HCT116 (cell line): ENCODE measurements around the gene RELL1. TPM values are rescaled to one million over a fixed set of nuclear protein-coding genes. Genes with fewer than 3 reads are reported as not detected.

Experiments used
- ATAC-seq: fragments of 200-7000 bp; cut with Tn5 transposase; 2 replicates; pipeline ENCODE4 v1.9.1; 2020; ENCODE audit warnings: mild to moderate bottlenecking, moderate library complexity
- BruUV-seq: library from RNA; stranded (reverse); fragments of 400-500 nt; replicated peaks from 2 replicates; lab custom pipeline; 2021; lab: Mats Ljungman, UMichigan
- CTCF ChIA-PET: fragments of 300-600 bp; sonication (Branson Sonifier 250); formaldehyde crosslinking; loops from one replicate; lab custom pipeline; 2021; ENCODE audit warnings: antibody characterized with exemption; lab: Charles Lee
- POLR2A ChIA-PET: fragments of 300-600, 350-600 bp; sonication (Branson Sonifier 250); formaldehyde crosslinking; loops from one replicate; lab custom pipeline; 2021; ENCODE audit warnings: antibody characterized with exemption; lab: Charles Lee
- RAD21 ChIA-PET, 2 experiments: fragments of 300-600 bp; sonication (Branson Sonifier 250); formaldehyde crosslinking; loops; one replicate each; lab custom pipeline; 2023; ENCODE audit warnings: low total read pairs in 2 of 2; ENCODE audit not compliant: uncharacterized antibody in 2 of 2, unreplicated experiment in 2 of 2, low non-redundant PET in 1 of 2; lab: Charles Lee
- DNase-seq: peaks from one replicate; pipeline ENCODE4 v3.0.0-alpha.2; 2010; ENCODE audit warnings: low read depth, low spot score
- H2AFZ ChIP-seq: fragments of 200-600 bp; shearing (Covaris generic), sonication (generic); 2 replicates; pipeline ENCODE4 v1.6.1; 2017; ENCODE audit warnings: low read depth, mixed run types, mixed read lengths, antibody characterized with exemption, low read length; ENCODE audit not compliant: poor library complexity, severe bottlenecking
- H3K27ac ChIP-seq: 2 replicates; pipeline ENCODE4 v1.5.1; 2012; ENCODE audit warnings: low read depth, low read length
- H3K27me3 ChIP-seq: fragments of 200-600 bp; sonication (generic); 2 replicates; pipeline ENCODE4 v1.6.1; 2016; ENCODE audit warnings: mixed run types, low read length, mixed read lengths; ENCODE audit not compliant: insufficient read depth
- H3K36me3 ChIP-seq, 2 experiments: fragments of 200-500 bp in 1 of 2; fragments of 200-600 bp in 1 of 2; sonication (Bioruptor generic) in 1 of 2; sonication (generic) in 1 of 2; 2 replicates each; pipeline versions ENCODE4 v1.5.1 to v1.6.1; 2014 to 2016; ENCODE audit warnings: low read length in 2 of 2, inconsistent platforms in 1 of 2, mixed read lengths in 1 of 2, mixed run types in 1 of 2; ENCODE audit not compliant: insufficient read depth in 2 of 2, control insufficient read depth in 1 of 2
- H3K4me1 ChIP-seq, 2 experiments: fragments of 200-600 bp in 1 of 2; sonication (generic) in 1 of 2; 2 replicates each; pipeline versions ENCODE4 v1.5.1 to v1.6.1; 2012 to 2017; ENCODE audit warnings: low read length in 2 of 2, inconsistent platforms in 1 of 2, mild to moderate bottlenecking in 1 of 2, mixed read lengths in 1 of 2, mixed run types in 1 of 2, moderate library complexity in 1 of 2; ENCODE audit not compliant: insufficient read depth in 2 of 2, control insufficient read depth in 1 of 2
- H3K4me2 ChIP-seq: fragments of 200-600 bp; sonication (generic); 2 replicates; pipeline ENCODE4 v1.6.1; 2017; ENCODE audit warnings: mixed run types, low read length, mixed read lengths
- H3K4me3 ChIP-seq, 2 experiments: fragments of 200-600 bp in 1 of 2; sonication (generic) in 1 of 2; replicated peaks in 1 of 2; 2 replicates each; pipeline ENCODE4 v1.5.1; 2011 to 2016; ENCODE audit warnings: low read length in 2 of 2, control low read depth in 1 of 2, low read depth in 1 of 2, mild to moderate bottlenecking in 1 of 2, mixed read lengths in 1 of 2, mixed run types in 1 of 2
- H3K79me2 ChIP-seq: fragments of 200-600 bp; sonication (generic); 2 replicates; pipeline ENCODE4 v1.6.1; 2017; ENCODE audit warnings: mild to moderate bottlenecking, mixed run types, low read length, moderate library complexity, mixed read lengths; ENCODE audit not compliant: insufficient read depth
- H3K9ac ChIP-seq: fragments of 200-600 bp; sonication (generic); 2 replicates; pipeline ENCODE4 v1.6.1; 2016; ENCODE audit warnings: low read length, mixed read lengths
- H3K9me2 ChIP-seq: fragments of 200-600 bp; sonication (generic), shearing (Covaris generic); 2 replicates; pipeline ENCODE4 v1.6.1; 2017; ENCODE audit warnings: mixed run types, mild to moderate bottlenecking, moderate library complexity; ENCODE audit not compliant: insufficient read depth
- H3K9me3 ChIP-seq, 2 experiments: fragments of 200-500 bp in 1 of 2; fragments of 200-600 bp in 1 of 2; sonication (Bioruptor generic) in 1 of 2; sonication (generic) in 1 of 2; 2 replicates each; pipeline ENCODE4 v1.6.1; 2014 to 2017; ENCODE audit warnings: low read length in 2 of 2, mixed read lengths in 2 of 2, inconsistent platforms in 1 of 2, low read depth in 1 of 2, mild to moderate bottlenecking in 1 of 2, mixed run types in 1 of 2, moderate library complexity in 1 of 2; ENCODE audit not compliant: control insufficient read depth in 1 of 2, insufficient read depth in 1 of 2
- H4K20me1 ChIP-seq: fragments of 200-600 bp; sonication (generic), shearing (Covaris generic); 2 replicates; pipeline ENCODE4 v1.6.1; 2017; ENCODE audit warnings: mixed run types, mild to moderate bottlenecking, moderate library complexity; ENCODE audit not compliant: insufficient read depth
- CBX3 ChIP-seq: IDR thresholded peaks from 2 replicates; pipeline ENCODE4 v1.6.1; 2012; ENCODE audit warnings: low read depth
- EGR1 ChIP-seq: IDR thresholded peaks from 2 replicates; pipeline ENCODE4 v1.6.1; 2012; ENCODE audit warnings: low read depth
- EZH2phosphoT487 ChIP-seq: fragments of 200-600 bp; IDR thresholded peaks from 2 replicates; pipeline ENCODE4 v1.6.1; 2018; ENCODE audit warnings: antibody characterized with exemption, borderline replicate concordance
- FOSL1 ChIP-seq: IDR thresholded peaks from 2 replicates; pipeline ENCODE4 v1.6.1; 2012; ENCODE audit warnings: low read depth
- JUND ChIP-seq: IDR thresholded peaks from 2 replicates; pipeline ENCODE4 v1.6.1; 2012
- POLR2A ChIP-seq: IDR thresholded peaks from 2 replicates; pipeline ENCODE4 v1.7.0; 2011; ENCODE audit warnings: borderline replicate concordance; ENCODE audit not compliant: insufficient read depth, insufficient read length; ENCODE audit errors: extremely low read depth
- SP1 ChIP-seq: IDR thresholded peaks from 2 replicates; pipeline ENCODE4 v1.6.1; 2012; ENCODE audit warnings: low read depth
- SRF ChIP-seq: IDR thresholded peaks from 2 replicates; pipeline ENCODE4 v1.6.1; 2012; ENCODE audit warnings: low read depth
- YY1 ChIP-seq: IDR thresholded peaks from 2 replicates; pipeline ENCODE4 v1.6.1; 2011; ENCODE audit warnings: low read length, low read depth, moderate library complexity, mild to moderate bottlenecking; ENCODE audit not compliant: insufficient replicate concordance; ENCODE audit errors: extremely low read depth
- intact Hi-C: fragments of 100-400 bp; cut with micrococcal nuclease; formaldehyde crosslinking; loops from 2 replicates; pipeline ENCODE4 v1.10.0; 2022
- total RNA-seq: library from RNA; stranded (reverse); gene quantifications from one replicate; pipeline ENCODE4 v1.2.1, GENCODE V29; 2021; ENCODE audit not compliant: unreplicated experiment
- TF ChIP-seq, protein P1 (sequence below): IDR thresholded peaks from 2 replicates; pipeline ENCODE4 v1.6.1; 2011; ENCODE audit warnings: mild to moderate bottlenecking, low read length, moderate library complexity; ENCODE audit not compliant: insufficient replicate concordance; ENCODE audit errors: extremely low read depth
- TF ChIP-seq, protein P2 (sequence below): IDR thresholded peaks from 2 replicates; pipeline ENCODE4 v1.6.1; 2012
- TF ChIP-seq, protein P3 (sequence below), 3 experiments: fragments of 200-600 bp in 1 of 3; sonication (generic) in 1 of 3; IDR thresholded peaks in 2 of 3; conservative IDR thresholded peaks in 1 of 3; 2 replicates each; pipeline ENCODE4 v1.5.1; 2012 to 2017; ENCODE audit warnings: low read depth in 2 of 3, low read length in 2 of 3, antibody characterized with exemption in 1 of 3, borderline replicate concordance in 1 of 3, control low read depth in 1 of 3, mild to moderate bottlenecking in 1 of 3, mixed read lengths in 1 of 3, mixed run types in 1 of 3, moderate library complexity in 1 of 3; ENCODE audit not compliant: insufficient read depth in 1 of 3

Gene RELL1
- total RNA-seq, 1 experiment from 2014 or later = 30.2 TPM

DNA sequence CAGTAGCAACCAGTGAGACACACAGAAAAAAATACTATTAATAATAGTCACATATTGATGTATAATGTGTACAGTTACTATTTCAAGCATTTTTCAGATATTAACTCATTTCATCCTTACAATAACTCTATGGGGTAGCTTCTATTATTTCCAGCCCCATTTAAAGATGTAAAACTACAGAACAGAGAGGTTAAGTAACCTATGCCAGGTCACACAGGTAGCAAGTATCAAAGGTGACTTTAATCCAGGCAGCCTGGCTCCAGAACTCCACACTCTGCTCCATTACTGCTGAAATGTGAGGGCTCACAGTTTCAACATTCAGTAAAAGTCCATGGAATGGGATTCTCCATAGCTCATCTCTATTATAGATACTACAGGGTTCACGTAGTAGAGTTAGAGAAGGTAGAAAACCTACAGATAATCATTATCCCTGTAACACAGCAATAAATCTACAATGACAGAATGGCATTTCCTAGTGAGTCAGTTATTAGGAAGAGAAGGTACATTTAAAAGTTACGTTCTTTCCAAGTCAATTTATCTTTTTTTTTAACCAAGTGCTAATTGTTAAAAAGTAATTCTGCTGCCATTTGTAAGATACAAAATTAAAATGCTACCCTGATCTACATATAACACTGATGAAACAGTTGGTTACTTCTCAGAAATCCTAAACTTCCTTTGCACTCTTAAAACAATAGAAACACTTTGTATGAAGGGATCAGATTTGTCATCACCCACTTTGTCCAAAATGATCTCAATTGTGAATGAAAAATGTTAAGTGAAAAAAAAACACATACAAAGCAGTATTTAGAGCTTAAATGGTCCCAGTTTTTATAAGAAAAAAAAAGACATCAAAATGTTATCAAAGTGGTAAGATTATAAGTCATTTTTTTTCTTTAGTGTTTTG is 18.7 kb downstream of the RELL1 start:
- no peak for DNase-seq
- H3K79me2 ChIP-seq = peaks cover 42% of the 10 kb centered on the region
- no peaks in the 10 kb centered on the region for H3K9me3 ChIP-seq
- no TSS peak for BruUV-seq
- H3K4me3 ChIP-seq = peak overlapping the region in 1 of 2 experiments; percentile 16; a peak in 1 of 4 replicates
- RAD21 ChIA-PET = interaction anchor here in 1 of 2 experiments (1.1 to 1.3 kb wide), 2 partner anchors 13 to 64 kb away, joined by 4 to 6 read pairs; no protein-coding TSS in a partner anchor
- POLR2A ChIA-PET = interaction anchor here (0.7 to 1.0 kb wide), 3 partner anchors 19 to 134 kb away, joined by 3 to 7 read pairs (median 4); partner anchors contain the start of gene RELL1
- TF ChIP-seq FOSL1 = peak; percentile 29; the same call in 1 of the 2 replicates
- peak; percentile 13; the same call in 1 of the 2 replicates for TF ChIP-seq CBX3
- no peak for TF ChIP-seq SP1
- peak; percentile 23; the same call in 1 of the 2 replicates for TF ChIP-seq JUND
- no peaks in the 10 kb centered on the region for H3K36me3 ChIP-seq
- peak overlapping the region; percentile 49 for H3K9ac ChIP-seq
- no peaks in the 10 kb centered on the region for H3K9me2 ChIP-seq
- H3K27me3 ChIP-seq = no peaks in the 10 kb centered on the region
- H2AFZ ChIP-seq = no peak overlapping the region
- peak overlapping the region; percentile 74 for H3K27ac ChIP-seq
- intact Hi-C loops = loop anchor here (2.0 to 5.0 kb wide), 2 partner anchors 17 to 65 kb away; no protein-coding TSS in a partner anchor
- no peaks in the 10 kb centered on the region for H4K20me1 ChIP-seq
- peaks cover 38 to 66% of the 10 kb centered on the region in 2 experiments for H3K4me1 ChIP-seq
- ATAC-seq = peak; percentile 16; the same call in 1 of the 2 replicates
- CTCF ChIA-PET = interaction anchor here (0.7 to 1.4 kb wide), 3 partner anchors 64 to 372 kb away, joined by 3 to 10 read pairs (median 4); no protein-coding TSS in a partner anchor
- peak overlapping the region; percentile 61 for H3K4me2 ChIP-seq

DNA sequence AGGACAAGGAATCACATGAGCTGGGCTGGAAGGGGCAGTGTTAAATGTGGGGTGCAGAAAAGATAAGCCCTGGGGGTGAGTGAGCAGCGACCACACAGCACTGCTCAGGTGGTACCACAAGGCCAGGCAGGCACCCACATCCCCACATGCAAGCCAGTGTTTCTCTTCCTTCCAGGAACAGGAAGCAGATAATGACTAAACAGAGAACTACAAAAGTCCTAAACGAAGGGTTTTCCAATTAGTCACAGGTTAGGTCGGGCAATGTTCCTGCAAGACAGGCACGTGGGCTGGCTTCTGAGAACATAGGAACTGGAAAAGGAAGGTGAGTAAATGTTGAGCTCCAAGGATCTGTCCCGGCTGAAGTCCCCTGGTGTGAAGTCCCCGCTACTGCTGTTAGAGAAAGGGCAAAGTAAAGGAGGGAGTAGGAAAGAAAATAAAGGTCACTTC is 19.5 kb downstream of the RELL1 start:
- CTCF ChIA-PET = interaction anchor here (0.9 to 1.4 kb wide), 2 partner anchors 63 to 135 kb away, joined by 4 to 10 read pairs; no protein-coding TSS in a partner anchor
- Histone ChIP-seq H3K27me3 (no peaks in the 10 kb centered on the region), H3K4me1 (peaks cover 44 to 74% of the 10 kb centered on the region in 2 experiments), H3K4me3 (peak overlapping the region in 1 of 2 experiments; percentile 16; a peak in 2 of 4 replicates), H4K20me1 (no peaks in the 10 kb centered on the region), H3K79me2 (peaks cover 38% of the 10 kb centered on the region), H2AFZ (no peak overlapping the region), H3K27ac (peak overlapping the region; percentile 74), H3K9ac (peak overlapping the region; percentile 49), H3K4me2 (peak overlapping the region; percentile 61), H3K9me3 (no peaks in the 10 kb centered on the region), H3K36me3 (no peaks in the 10 kb centered on the region), H3K9me2 (no peaks in the 10 kb centered on the region)
- peak; percentile 93 for ATAC-seq
- RAD21 ChIA-PET = interaction anchor here in 1 of 2 experiments (1.1 to 1.3 kb wide), 2 partner anchors 13 to 63 kb away, joined by 4 to 6 read pairs; no protein-coding TSS in a partner anchor
- no TSS peak for BruUV-seq
- POLR2A ChIA-PET = interaction anchor here (0.7 to 1.2 kb wide), 4 partner anchors 16 to 135 kb away, joined by 3 to 7 read pairs (median 4); partner anchors contain the start of gene RELL1
- peak; percentile 96 for DNase-seq
- intact Hi-C loops = loop anchor here (1.0 to 5.0 kb wide), 3 partner anchors 18 to 64 kb away; no protein-coding TSS in a partner anchor
- TF ChIP-seq SRF = peak; percentile 77
- no peak for TF ChIP-seq POLR2A
- TF ChIP-seq YY1 = peak; percentile 68
- TF ChIP-seq JUND = peak; percentile 93
- TF ChIP-seq, protein P1, sequence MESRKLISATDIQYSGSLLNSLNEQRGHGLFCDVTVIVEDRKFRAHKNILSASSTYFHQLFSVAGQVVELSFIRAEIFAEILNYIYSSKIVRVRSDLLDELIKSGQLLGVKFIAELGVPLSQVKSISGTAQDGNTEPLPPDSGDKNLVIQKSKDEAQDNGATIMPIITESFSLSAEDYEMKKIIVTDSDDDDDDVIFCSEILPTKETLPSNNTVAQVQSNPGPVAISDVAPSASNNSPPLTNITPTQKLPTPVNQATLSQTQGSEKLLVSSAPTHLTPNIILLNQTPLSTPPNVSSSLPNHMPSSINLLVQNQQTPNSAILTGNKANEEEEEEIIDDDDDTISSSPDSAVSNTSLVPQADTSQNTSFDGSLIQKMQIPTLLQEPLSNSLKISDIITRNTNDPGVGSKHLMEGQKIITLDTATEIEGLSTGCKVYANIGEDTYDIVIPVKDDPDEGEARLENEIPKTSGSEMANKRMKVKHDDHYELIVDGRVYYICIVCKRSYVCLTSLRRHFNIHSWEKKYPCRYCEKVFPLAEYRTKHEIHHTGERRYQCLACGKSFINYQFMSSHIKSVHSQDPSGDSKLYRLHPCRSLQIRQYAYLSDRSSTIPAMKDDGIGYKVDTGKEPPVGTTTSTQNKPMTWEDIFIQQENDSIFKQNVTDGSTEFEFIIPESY = peak; percentile 36
- TF ChIP-seq, protein P2, sequence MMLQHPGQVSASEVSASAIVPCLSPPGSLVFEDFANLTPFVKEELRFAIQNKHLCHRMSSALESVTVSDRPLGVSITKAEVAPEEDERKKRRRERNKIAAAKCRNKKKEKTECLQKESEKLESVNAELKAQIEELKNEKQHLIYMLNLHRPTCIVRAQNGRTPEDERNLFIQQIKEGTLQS = no peak
- peak; percentile 43; the same call in 1 of the 2 replicates for TF ChIP-seq EGR1
- TF ChIP-seq SP1 = peak; percentile 94
- no peak for TF ChIP-seq EZH2phosphoT487
- TF ChIP-seq, protein P3, sequence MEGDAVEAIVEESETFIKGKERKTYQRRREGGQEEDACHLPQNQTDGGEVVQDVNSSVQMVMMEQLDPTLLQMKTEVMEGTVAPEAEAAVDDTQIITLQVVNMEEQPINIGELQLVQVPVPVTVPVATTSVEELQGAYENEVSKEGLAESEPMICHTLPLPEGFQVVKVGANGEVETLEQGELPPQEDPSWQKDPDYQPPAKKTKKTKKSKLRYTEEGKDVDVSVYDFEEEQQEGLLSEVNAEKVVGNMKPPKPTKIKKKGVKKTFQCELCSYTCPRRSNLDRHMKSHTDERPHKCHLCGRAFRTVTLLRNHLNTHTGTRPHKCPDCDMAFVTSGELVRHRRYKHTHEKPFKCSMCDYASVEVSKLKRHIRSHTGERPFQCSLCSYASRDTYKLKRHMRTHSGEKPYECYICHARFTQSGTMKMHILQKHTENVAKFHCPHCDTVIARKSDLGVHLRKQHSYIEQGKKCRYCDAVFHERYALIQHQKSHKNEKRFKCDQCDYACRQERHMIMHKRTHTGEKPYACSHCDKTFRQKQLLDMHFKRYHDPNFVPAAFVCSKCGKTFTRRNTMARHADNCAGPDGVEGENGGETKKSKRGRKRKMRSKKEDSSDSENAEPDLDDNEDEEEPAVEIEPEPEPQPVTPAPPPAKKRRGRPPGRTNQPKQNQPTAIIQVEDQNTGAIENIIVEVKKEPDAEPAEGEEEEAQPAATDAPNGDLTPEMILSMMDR (IDR thresholded peaks at IDR 0.05 in 2 of 3, conservative IDR thresholded peaks at IDR 0.05 in 1 of 3; ENCODE audit: borderline replicate concordance in 1 of 3, insufficient read depth in 1 of 3, low read depth in 2 of 3, low read length in 2 of 3) = peak in 2 of 3 experiments; percentile 16 to 39; a peak in 3 of 6 replicates
